RWPE2 (cell line): Measurements from ENCODE around the gene GABRA6.
"Not testable (repeated sequence)": the region's sequence is repeated elsewhere in the genome, so short reads cannot be mapped to it uniquely, and the experiment has no call there.

Source experiments
- ATAC-seq: fragments of 200-7000 bp; cut with Tn5 transposase; 3 replicates; pipeline ENCODE4 v1.9.1; 2021; ENCODE audit warnings: low read depth
- DNase-seq: peaks from one replicate; pipeline ENCODE4 v3.0.0-alpha.2; 2020; ENCODE audit warnings: low spot score
- H3K27ac ChIP-seq: fragments of 450-650 bp; 2 replicates; pipeline ENCODE4 v1.5.1; 2017; ENCODE audit warnings: mild to moderate bottlenecking; ENCODE audit not compliant: poor library complexity, severe bottlenecking
- H3K27me3 ChIP-seq: fragments of 250-450 bp; sonication (Bioruptor Pico); 2 replicates; pipeline ENCODE4 v1.5.1; 2021; ENCODE audit warnings: mild to moderate bottlenecking, moderate library complexity; ENCODE audit not compliant: insufficient read depth, poor library complexity, severe bottlenecking
- H3K36me3 ChIP-seq: fragments of 250-450 bp; sonication (Bioruptor Pico); 2 replicates; pipeline ENCODE4 v1.5.1; 2020; ENCODE audit warnings: low read depth, mild to moderate bottlenecking, moderate library complexity
- H3K4me1 ChIP-seq: fragments of 250-450 bp; sonication (Bioruptor Pico); 2 replicates; pipeline ENCODE4 v1.5.1; 2021; ENCODE audit warnings: mild to moderate bottlenecking, moderate library complexity; ENCODE audit not compliant: insufficient read depth, poor library complexity, severe bottlenecking
- H3K4me3 ChIP-seq: fragments of 250-450 bp; sonication (Bioruptor Pico); 2 replicates; pipeline ENCODE4 v1.5.1; 2021; ENCODE audit warnings: mild to moderate bottlenecking, moderate library complexity; ENCODE audit not compliant: severe bottlenecking
- H3K9me3 ChIP-seq: fragments of 250-450 bp; sonication (Bioruptor Pico); 2 replicates; pipeline ENCODE4 v1.5.1; 2021; ENCODE audit warnings: mild to moderate bottlenecking, moderate library complexity; ENCODE audit not compliant: severe bottlenecking
- TF ChIP-seq, protein P1 (sequence below): fragments of 450-650 bp; IDR thresholded peaks from one replicate; pipeline ENCODE4 v1.5.1; 2017; ENCODE audit warnings: mild to moderate bottlenecking, moderate library complexity; ENCODE audit not compliant: poor library complexity, severe bottlenecking

Gene GABRA6

DNA sequence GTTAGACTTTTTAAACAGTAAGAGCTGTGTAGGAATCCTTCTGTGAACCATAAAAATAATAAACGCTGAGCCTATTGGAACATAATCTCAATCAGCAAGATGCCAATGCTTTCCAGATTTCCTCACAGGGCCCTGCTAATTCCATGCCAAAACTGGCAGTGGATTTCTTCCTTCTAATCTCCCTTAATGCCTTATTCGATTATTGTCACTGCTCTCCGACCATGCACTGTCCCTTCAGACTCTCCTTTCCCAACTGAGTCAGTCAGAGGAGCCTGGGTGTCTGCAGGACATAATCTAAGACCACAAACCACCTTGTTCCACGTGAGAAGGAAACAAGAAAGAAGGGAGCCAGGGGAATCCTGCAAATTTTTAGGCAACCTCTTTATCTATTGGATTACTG is at the start of gene GABRA6:
TSS of gene GABRA6 (plus strand) at position 261 of the 400 bp plus-strand sequence. CDS start 269 bp downstream, outside the sequence.
- no peak for ATAC-seq
- TF ChIP-seq, protein P1, sequence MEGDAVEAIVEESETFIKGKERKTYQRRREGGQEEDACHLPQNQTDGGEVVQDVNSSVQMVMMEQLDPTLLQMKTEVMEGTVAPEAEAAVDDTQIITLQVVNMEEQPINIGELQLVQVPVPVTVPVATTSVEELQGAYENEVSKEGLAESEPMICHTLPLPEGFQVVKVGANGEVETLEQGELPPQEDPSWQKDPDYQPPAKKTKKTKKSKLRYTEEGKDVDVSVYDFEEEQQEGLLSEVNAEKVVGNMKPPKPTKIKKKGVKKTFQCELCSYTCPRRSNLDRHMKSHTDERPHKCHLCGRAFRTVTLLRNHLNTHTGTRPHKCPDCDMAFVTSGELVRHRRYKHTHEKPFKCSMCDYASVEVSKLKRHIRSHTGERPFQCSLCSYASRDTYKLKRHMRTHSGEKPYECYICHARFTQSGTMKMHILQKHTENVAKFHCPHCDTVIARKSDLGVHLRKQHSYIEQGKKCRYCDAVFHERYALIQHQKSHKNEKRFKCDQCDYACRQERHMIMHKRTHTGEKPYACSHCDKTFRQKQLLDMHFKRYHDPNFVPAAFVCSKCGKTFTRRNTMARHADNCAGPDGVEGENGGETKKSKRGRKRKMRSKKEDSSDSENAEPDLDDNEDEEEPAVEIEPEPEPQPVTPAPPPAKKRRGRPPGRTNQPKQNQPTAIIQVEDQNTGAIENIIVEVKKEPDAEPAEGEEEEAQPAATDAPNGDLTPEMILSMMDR: no peak
- DNase-seq: no peak
- Histone ChIP-seq H3K27me3 (peaks cover 4% of the 10 kb centered on the region), H3K9me3 (no peaks in the 10 kb centered on the region), H3K4me3 (no peak within 1 kb of the TSS), H3K4me1 (no peaks in the 10 kb centered on the region), H3K36me3 (no peaks in the 10 kb centered on the region), H3K27ac (no peak within 1 kb of the TSS)

GRCh38 chr5:161637591-161637990 is 47.9 kb upstream of the GABRA6 start:
- TF ChIP-seq, protein P1: no peak
- Histone ChIP-seq H3K9me3 (peaks cover 4% of the 10 kb centered on the region), H3K36me3 (no peaks in the 10 kb centered on the region), H3K27ac (no peak overlapping the region), H3K4me1 (no peaks in the 10 kb centered on the region), H3K27me3 (peaks cover 5% of the 10 kb centered on the region), H3K4me3 (no peak overlapping the region)
- DNase-seq (no peak), ATAC-seq (no peak)

DNA sequence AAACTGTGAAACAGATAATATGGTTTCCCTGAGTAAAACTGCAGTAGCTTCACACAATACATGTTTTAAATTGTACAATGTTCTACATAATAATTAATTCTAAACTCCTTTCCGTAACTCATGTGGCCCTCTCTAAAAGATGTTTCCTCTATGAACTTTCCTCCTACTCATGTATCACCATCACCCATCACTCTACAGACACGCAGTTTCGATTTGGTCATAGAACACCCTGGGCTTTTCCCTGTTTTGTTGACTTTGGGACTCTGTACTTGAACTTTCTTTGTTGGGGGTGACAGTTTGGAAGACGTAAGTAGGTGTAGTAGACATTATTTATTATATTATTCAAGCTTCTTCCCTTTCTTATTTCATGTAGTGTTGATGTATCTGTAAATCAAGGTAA is 44.1 kb upstream of the GABRA6 start:
- Histone ChIP-seq H3K4me3 (no peak overlapping the region), H3K27me3 (no peaks in the 10 kb centered on the region), H3K9me3 (peaks cover 4% of the 10 kb centered on the region), H3K27ac (no peak overlapping the region), H3K36me3 (no peaks in the 10 kb centered on the region), H3K4me1 (no peaks in the 10 kb centered on the region)
- no peak for ATAC-seq
- DNase-seq: no peak
- TF ChIP-seq, protein P1: no peak

DNA sequence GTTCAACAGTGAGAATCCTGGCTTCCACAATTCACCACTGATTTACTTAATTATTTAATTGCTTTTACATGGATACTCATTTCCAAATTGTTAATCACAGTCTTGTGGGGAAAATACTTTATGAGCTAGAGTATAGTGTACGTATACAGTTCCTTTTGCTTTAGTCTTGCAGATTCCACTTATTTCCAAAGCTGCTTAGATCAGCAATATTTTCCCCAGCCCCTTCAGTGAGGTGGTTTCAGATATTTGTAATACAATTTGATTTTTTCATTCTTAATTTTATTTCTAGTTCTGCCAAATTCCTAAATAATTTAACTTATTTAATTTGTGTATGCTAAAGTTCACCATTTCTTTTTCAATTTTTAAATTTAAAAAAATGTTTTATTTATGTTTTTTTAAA is 40.3 kb upstream of the GABRA6 start:
- H3K4me1 ChIP-seq: no peaks in the 10 kb centered on the region
- H3K4me3 ChIP-seq: no peak overlapping the region
- H3K36me3 ChIP-seq: no peaks in the 10 kb centered on the region
- DNase-seq (no peak), ATAC-seq (no peak)
- TF ChIP-seq, protein P1: no peak
- H3K27me3 ChIP-seq: no peaks in the 10 kb centered on the region
- H3K27ac ChIP-seq: no peak overlapping the region
- H3K9me3 ChIP-seq: no peaks in the 10 kb centered on the region

GRCh38 chr5:161651926-161652325 is 33.6 kb upstream of the GABRA6 start:
- H3K4me1 ChIP-seq, ATAC-seq, H3K9me3 ChIP-seq, H3K27ac ChIP-seq, H3K4me3 ChIP-seq, DNase-seq, H3K36me3 ChIP-seq, H3K27me3 ChIP-seq: not testable (repeated sequence)
